GM12875 (cell line): ENCODE data around the gene DISP3.

Experiments used
- H3K4me3 ChIP-seq: one replicate; pipeline ENCODE4 v1.5.1; 2011; ENCODE audit warnings: low read depth, low read length, control low read depth
- CTCF ChIP-seq: IDR thresholded peaks from 2 replicates; pipeline ENCODE4 v1.5.1; 2011; ENCODE audit warnings: low read depth, mild to moderate bottlenecking, control low read depth, inconsistent platforms, low read length, moderate library complexity, borderline replicate concordance; ENCODE audit not compliant: insufficient read depth

The DISP3 gene

GRCh38 chr1:11485191-11485590 lies 6.2 kb downstream of the DISP3 start:
- H3K4me3 ChIP-seq, result no peak overlapping the region
- TF ChIP-seq CTCF, result no peak

DNA sequence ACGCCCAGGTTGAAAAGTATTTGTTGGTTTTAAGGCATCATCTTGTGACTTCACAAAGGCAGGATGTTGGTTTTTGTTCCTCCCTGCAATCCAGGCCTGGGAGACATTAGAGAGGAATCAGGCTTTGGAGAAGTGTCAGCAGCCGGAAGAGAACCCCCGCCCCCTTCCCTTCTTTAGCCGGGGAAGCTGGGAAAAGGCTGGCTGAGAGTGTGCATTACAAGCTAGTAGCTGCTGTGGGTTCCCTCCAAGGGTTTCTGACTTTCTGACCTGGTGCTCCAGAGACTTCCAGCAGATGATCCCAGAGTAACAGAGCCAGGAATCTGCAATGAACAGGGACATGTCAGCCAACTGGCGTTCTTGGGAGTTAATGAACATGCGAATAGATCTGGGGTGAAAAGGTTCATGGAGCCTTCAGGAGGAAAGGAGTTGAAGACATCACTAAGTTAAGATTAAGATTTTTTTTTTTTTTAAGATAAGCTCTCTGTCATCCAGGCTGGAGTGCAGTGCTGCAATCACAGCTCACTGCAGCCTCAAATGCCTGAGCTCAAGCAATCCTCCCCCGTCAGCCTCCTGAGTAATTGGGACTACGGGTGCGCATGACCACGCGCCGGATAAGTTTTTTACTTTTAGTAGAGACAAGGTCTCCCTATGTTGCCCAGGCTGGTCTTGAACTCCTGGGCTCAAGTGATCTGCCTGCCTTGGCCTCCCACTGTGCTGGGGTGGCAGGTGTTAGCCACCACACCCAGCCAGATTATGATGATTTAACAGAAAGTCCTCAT lies 7.5 kb downstream of the DISP3 start:
- no peak for TF ChIP-seq CTCF
- H3K4me3 ChIP-seq, result no peak overlapping the region

DNA sequence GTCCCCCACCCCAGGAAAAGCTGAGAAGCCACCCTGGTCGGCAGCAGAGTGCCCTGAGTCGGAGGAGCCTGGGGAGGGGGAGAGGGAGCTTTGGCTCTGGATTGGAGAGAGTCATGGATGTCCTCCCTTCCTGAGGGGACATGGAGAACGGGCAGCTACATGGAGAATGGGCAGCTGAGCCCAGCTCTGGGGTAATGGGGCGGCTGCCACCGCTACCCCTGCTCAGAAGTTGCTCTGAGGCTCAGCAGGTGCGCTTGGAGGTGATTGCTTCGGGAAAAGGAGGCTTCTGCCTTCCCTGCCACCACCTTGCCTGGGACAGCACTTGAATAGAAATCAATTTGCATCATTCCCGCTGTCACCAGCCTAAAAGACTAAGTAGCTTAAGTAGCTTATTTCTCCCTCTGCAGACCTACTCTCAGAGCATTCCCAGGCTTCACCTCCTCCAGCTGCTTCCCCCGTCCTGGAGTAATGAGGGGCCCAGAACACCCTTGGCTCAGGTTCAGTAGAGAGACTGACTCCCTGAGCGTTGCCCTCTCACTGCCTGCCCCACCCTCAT lies 8.3 kb downstream of the DISP3 start:
- no peak for TF ChIP-seq CTCF
- H3K4me3 ChIP-seq, result no peak overlapping the region

- no peak overlapping the region for H3K4me3 ChIP-seq
- no peak for TF ChIP-seq CTCF
Observed at GRCh38 chr1:11488201-11488770, 9.3 kb downstream of the DISP3 start.

DNA sequence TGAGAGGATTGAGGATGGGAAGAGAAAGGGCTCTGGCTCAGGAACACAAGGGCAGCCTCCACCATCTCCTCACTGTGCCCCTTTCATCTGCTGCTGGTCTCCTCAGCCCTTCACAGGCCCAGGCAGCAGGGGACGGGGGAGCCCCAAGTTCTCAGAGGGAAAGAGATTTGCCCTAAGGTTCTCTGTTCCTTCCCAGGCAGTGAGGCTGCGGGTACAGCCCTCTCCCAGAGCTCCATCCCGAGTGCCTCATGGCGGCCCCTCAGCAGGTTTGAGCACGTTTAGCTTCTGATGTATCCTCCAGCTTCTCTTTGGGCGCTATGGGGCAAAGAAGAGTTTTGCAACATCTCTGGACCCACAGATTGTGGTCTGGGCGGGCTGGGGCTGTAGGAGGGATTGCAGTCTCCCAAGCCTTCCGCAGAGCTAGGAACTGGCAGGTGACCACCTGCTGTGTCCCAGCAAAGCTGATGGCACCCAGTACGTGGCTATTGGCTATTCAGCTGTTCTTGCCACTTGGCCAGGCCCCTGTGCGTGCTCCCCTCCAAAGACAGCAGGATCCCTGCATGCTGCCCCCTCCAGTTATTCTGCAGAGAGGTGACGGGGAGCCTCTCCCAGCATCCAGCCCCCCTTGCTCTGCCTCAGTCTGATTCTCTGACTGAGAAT lies 10.1 kb downstream of the DISP3 start:
- H3K4me3 ChIP-seq, result no peak overlapping the region
- no peak for TF ChIP-seq CTCF

DNA sequence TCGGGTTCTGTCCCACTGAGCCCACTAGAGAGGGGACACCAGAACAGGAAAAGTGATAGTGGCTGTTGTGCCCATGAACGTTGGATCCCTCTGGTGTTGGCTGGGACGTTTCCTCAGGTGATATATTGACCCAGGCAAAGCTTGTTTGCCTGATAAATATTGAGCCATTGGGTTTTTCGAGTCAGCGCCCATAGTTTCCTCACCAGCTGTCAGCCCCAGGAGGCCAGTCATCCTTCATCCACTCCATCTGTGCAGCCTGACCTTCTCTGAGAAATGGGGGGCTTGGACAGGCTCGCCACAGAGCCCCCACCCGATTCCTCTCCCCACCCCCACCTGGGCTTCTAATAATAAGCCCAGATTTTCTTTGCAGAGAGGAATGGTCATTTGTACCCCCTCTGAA lies 13.3 kb downstream of the DISP3 start:
- H3K4me3 ChIP-seq, result no peak overlapping the region
- no peak for TF ChIP-seq CTCF
